WTC11 (cell line): Measurements from ENCODE around the gene METTL25B. TPM values are rescaled to one million over a fixed set of nuclear protein-coding genes. Genes with fewer than 3 reads are reported as not detected.

Experiments
- ATAC-seq: fragments of 200-7000 bp; cut with Tn5 transposase; 2 replicates; pipeline ENCODE4 v1.10.0; 2021; ENCODE audit warnings: mild to moderate bottlenecking, moderate library complexity
- CTCF ChIA-PET: fragments of 300-600 bp; sonication (Branson Sonifier 250); formaldehyde crosslinking; loops from one replicate; lab custom pipeline; 2021; ENCODE audit warnings: antibody characterized with exemption; lab: Charles Lee
- POLR2A ChIA-PET: fragments of 350-600 bp; sonication (Branson Sonifier 250); formaldehyde crosslinking; loops from one replicate; lab custom pipeline; 2021; ENCODE audit warnings: antibody characterized with exemption; lab: Charles Lee
- DNase-seq: peaks from one replicate; pipeline ENCODE4 v3.0.0; 2021; ENCODE audit warnings: low spot score
- H3K27ac Mint-ChIP-seq: 2 replicates; pipeline ENCODE4 v1.8.0; 2021; ENCODE audit warnings: mixed read lengths
- H3K27me3 Mint-ChIP-seq: 2 replicates; pipeline ENCODE4 v1.8.0; 2021; ENCODE audit warnings: low read depth, mild to moderate bottlenecking, moderate library complexity, mixed read lengths
- H3K36me3 Mint-ChIP-seq: 2 replicates; pipeline ENCODE4 v1.8.0; 2021; ENCODE audit warnings: mixed read lengths
- H3K4me1 Mint-ChIP-seq: 2 replicates; pipeline ENCODE4 v1.8.0; 2022; ENCODE audit warnings: mixed read lengths
- H3K4me3 Mint-ChIP-seq: 2 replicates; pipeline ENCODE4 v1.8.0; 2021; ENCODE audit warnings: mild to moderate bottlenecking, moderate library complexity, mixed read lengths
- H3K9me3 Mint-ChIP-seq: 2 replicates; pipeline ENCODE4 v1.8.0; 2021; ENCODE audit warnings: mixed read lengths
- CBFB ChIP-seq: sonication (generic); formaldehyde crosslinking; IDR thresholded peaks from 2 replicates; pipeline ENCODE4 v1.8.1; 2022; ENCODE audit warnings: mild to moderate bottlenecking, low read depth, missing genetic modification reagents
- HMGXB4 ChIP-seq: sonication (generic); formaldehyde crosslinking; IDR thresholded peaks from 2 replicates; pipeline ENCODE4 v1.8.1; 2023; ENCODE audit warnings: mild to moderate bottlenecking, moderate library complexity, missing genetic modification reagents
- KAT7 ChIP-seq: sonication (generic); formaldehyde crosslinking; IDR thresholded peaks from 2 replicates; pipeline ENCODE4 v1.8.1; 2023; ENCODE audit warnings: missing genetic modification reagents, mild to moderate bottlenecking, borderline replicate concordance
- SP1 ChIP-seq: sonication (generic); formaldehyde crosslinking; conservative IDR thresholded peaks from 2 replicates; pipeline ENCODE4 v1.8.1; 2022; ENCODE audit warnings: missing genetic modification reagents
- TEAD1 ChIP-seq: sonication (generic); formaldehyde crosslinking; IDR thresholded peaks from 2 replicates; pipeline ENCODE4 v1.8.0; 2022; ENCODE audit warnings: mild to moderate bottlenecking, missing genetic modification reagents
- TEAD4 ChIP-seq: sonication (generic); formaldehyde crosslinking; IDR thresholded peaks from 2 replicates; pipeline ENCODE4 v1.8.0; 2022; ENCODE audit warnings: mild to moderate bottlenecking, missing genetic modification reagents
- ZNF138 ChIP-seq: sonication (generic); formaldehyde crosslinking; conservative IDR thresholded peaks from 2 replicates; pipeline ENCODE4 v1.8.1; 2022; ENCODE audit warnings: mild to moderate bottlenecking, moderate library complexity, missing genetic modification reagents
- ZNF263 ChIP-seq: sonication (generic); formaldehyde crosslinking; IDR thresholded peaks from 2 replicates; pipeline ENCODE4 v1.8.1; 2022; ENCODE audit warnings: low read depth, mild to moderate bottlenecking, moderate library complexity, missing genetic modification reagents
- total RNA-seq: library from RNA; stranded (reverse); gene quantifications from 3 replicates; pipeline ENCODE4 v1.2.3, GENCODE V29; 2021
- TF ChIP-seq, protein P1 (sequence below): sonication (generic); formaldehyde crosslinking; IDR thresholded peaks from 2 replicates; pipeline ENCODE4 v1.8.0; 2023; ENCODE audit warnings: missing genetic modification reagents, mild to moderate bottlenecking, borderline replicate concordance
- TF ChIP-seq, protein P2 (sequence below): sonication (generic); formaldehyde crosslinking; IDR thresholded peaks from 2 replicates; pipeline ENCODE4 v1.8.0; 2022; ENCODE audit warnings: missing genetic modification reagents
- TF ChIP-seq, protein P3 (sequence below): sonication (generic); formaldehyde crosslinking; IDR thresholded peaks from 2 replicates; pipeline ENCODE4 v1.8.1; 2023; ENCODE audit warnings: mild to moderate bottlenecking, missing genetic modification reagents, moderate library complexity
- TF ChIP-seq, protein P4 (sequence below): sonication (generic); formaldehyde crosslinking; IDR thresholded peaks from 2 replicates; pipeline ENCODE4 v1.8.0; 2022; ENCODE audit warnings: mild to moderate bottlenecking, missing genetic modification reagents

The METTL25B gene
- total RNA-seq, 1 experiment from 2014 or later, result 32.0 TPM

DNA sequence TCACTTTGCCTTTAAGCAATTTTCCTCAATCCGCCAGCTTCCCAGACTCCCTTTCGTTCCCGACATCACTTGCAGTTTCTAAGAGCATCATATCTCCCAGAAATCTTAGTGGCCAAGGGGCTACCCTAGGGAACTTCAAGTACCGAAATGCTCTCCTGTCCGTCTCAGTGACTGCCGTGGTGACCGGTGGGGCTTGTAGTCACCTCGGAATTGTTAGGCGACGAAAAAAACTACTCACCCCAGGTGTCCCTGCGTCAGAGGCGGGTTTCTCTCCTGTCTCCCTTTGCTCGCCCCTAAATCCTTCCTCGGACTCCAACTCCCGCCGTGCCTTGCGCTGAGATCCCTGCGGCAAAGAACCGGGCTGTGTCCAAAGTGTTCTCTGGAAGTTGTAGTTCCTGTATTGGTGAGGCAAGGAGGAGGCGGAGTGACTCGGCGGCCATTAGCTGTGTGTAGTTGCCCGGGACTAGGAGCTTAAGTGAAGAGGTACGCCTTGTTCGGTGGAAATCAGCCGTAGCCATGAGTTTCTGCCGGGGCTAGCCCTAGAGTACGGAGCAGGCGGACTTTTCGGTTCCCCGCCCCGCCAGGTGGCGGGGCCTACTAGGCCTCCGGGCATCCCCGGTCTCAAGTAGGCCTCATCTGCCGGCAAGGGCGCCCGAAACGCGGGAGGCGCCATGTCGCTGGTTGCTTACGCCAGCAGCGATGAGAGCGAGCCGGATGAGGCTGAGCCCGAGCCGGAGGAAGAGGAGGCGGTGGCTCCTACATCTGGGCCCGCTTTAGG is 39.0 kb downstream of the METTL25B start, which contains the start of gene PRCC (continued):
- TF ChIP-seq HMGXB4 (peak; percentile 84), CBFB (CRISPR knock-in tag) (no peak), SP1 (CRISPR knock-in tag) (peak; percentile 82), ZNF263 (CRISPR knock-in tag) (no peak), TEAD4 (CRISPR knock-in tag) (peak; percentile 57; the same call in 1 of the 2 replicates)
- TF ChIP-seq, protein P1, sequence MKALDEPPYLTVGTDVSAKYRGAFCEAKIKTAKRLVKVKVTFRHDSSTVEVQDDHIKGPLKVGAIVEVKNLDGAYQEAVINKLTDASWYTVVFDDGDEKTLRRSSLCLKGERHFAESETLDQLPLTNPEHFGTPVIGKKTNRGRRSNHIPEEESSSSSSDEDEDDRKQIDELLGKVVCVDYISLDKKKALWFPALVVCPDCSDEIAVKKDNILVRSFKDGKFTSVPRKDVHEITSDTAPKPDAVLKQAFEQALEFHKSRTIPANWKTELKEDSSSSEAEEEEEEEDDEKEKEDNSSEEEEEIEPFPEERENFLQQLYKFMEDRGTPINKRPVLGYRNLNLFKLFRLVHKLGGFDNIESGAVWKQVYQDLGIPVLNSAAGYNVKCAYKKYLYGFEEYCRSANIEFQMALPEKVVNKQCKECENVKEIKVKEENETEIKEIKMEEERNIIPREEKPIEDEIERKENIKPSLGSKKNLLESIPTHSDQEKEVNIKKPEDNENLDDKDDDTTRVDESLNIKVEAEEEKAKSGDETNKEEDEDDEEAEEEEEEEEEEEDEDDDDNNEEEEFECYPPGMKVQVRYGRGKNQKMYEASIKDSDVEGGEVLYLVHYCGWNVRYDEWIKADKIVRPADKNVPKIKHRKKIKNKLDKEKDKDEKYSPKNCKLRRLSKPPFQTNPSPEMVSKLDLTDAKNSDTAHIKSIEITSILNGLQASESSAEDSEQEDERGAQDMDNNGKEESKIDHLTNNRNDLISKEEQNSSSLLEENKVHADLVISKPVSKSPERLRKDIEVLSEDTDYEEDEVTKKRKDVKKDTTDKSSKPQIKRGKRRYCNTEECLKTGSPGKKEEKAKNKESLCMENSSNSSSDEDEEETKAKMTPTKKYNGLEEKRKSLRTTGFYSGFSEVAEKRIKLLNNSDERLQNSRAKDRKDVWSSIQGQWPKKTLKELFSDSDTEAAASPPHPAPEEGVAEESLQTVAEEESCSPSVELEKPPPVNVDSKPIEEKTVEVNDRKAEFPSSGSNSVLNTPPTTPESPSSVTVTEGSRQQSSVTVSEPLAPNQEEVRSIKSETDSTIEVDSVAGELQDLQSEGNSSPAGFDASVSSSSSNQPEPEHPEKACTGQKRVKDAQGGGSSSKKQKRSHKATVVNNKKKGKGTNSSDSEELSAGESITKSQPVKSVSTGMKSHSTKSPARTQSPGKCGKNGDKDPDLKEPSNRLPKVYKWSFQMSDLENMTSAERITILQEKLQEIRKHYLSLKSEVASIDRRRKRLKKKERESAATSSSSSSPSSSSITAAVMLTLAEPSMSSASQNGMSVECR, result no peak; the same call in 1 of the 2 replicates
- TF ChIP-seq, protein P2, sequence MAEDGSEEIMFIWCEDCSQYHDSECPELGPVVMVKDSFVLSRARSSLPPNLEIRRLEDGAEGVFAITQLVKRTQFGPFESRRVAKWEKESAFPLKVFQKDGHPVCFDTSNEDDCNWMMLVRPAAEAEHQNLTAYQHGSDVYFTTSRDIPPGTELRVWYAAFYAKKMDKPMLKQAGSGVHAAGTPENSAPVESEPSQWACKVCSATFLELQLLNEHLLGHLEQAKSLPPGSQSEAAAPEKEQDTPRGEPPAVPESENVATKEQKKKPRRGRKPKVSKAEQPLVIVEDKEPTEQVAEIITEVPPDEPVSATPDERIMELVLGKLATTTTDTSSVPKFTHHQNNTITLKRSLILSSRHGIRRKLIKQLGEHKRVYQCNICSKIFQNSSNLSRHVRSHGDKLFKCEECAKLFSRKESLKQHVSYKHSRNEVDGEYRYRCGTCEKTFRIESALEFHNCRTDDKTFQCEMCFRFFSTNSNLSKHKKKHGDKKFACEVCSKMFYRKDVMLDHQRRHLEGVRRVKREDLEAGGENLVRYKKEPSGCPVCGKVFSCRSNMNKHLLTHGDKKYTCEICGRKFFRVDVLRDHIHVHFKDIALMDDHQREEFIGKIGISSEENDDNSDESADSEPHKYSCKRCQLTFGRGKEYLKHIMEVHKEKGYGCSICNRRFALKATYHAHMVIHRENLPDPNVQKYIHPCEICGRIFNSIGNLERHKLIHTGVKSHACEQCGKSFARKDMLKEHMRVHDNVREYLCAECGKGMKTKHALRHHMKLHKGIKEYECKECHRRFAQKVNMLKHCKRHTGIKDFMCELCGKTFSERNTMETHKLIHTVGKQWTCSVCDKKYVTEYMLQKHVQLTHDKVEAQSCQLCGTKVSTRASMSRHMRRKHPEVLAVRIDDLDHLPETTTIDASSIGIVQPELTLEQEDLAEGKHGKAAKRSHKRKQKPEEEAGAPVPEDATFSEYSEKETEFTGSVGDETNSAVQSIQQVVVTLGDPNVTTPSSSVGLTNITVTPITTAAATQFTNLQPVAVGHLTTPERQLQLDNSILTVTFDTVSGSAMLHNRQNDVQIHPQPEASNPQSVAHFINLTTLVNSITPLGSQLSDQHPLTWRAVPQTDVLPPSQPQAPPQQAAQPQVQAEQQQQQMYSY (CRISPR knock-in tag), result no peak
- TF ChIP-seq, protein P3, sequence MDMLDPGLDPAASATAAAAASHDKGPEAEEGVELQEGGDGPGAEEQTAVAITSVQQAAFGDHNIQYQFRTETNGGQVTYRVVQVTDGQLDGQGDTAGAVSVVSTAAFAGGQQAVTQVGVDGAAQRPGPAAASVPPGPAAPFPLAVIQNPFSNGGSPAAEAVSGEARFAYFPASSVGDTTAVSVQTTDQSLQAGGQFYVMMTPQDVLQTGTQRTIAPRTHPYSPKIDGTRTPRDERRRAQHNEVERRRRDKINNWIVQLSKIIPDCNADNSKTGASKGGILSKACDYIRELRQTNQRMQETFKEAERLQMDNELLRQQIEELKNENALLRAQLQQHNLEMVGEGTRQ (CRISPR knock-in tag), result no peak

DNA sequence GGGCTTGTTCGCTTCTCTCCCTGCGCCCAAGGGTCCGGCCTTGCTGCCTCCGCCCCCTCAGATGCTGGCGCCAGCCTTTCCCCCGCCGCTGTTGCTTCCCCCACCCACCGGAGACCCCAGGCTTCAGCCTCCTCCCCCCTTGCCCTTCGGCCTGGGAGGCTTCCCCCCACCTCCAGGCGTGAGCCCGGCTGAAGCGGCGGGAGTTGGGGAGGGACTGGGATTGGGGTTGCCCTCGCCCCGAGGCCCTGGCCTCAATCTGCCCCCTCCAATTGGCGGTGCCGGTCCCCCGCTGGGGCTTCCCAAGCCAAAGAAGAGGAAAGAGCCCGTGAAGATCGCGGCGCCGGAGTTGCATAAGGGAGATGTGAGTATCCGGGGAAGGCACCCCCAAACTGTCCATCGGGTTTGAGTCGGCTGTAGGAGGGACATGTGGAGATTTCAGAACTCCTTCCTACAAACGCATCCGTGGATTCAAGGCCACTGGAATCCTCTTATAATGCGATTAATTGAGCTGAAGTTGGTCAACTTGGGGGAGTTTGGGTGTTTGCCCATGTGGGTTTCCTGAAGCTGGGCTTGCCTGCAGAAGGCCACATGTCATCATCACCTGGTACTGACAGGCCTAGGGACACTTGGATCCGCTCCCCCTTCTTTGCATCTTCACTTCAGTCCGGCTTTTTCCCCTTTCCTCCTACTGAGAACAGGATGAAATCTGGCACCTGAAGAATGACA is 39.8 kb downstream of the METTL25B start:
- POLR2A ChIA-PET, result interaction anchor here (0.7 to 3.4 kb wide), 8 partner anchors 13 to 92 kb away, joined by 3 to 24 read pairs (median 4); partner anchors contain the start of genes HDGF, ISG20L2, METTL25B and MRPL24
- ATAC-seq (no peak), DNase-seq (peak; percentile 72)
- Mint-ChIP-seq H3K4me1 (peaks cover 34% of the 10 kb centered on the region), H3K9me3 (no peaks in the 10 kb centered on the region), H3K27ac (peak overlapping the region; percentile 28), H3K4me3 (no peak overlapping the region)
- CTCF ChIA-PET, result interaction anchor here (1.0 to 2.9 kb wide), 13 partner anchors 16 to 306 kb away, joined by 3 to 39 read pairs (median 6); partner anchors contain the start of genes ISG20L2, METTL25B, MRPL24 and NTRK1
- TF ChIP-seq KAT7, result 0 out of 2 replicates have a peak, but pooled peaks have one; percentile 27
- TF ChIP-seq, protein P4, sequence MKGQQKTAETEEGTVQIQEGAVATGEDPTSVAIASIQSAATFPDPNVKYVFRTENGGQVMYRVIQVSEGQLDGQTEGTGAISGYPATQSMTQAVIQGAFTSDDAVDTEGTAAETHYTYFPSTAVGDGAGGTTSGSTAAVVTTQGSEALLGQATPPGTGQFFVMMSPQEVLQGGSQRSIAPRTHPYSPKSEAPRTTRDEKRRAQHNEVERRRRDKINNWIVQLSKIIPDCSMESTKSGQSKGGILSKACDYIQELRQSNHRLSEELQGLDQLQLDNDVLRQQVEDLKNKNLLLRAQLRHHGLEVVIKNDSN (CRISPR knock-in tag), result no peak
- TF ChIP-seq ZNF138 (CRISPR knock-in tag), result no peak
- no peak for TF ChIP-seq TEAD1 (CRISPR knock-in tag)
- TF ChIP-seq, protein P2 (CRISPR knock-in tag), result peak; percentile 38
- TF ChIP-seq, all 79 proteins: peak for 2
- peaks cover 9% of the 10 kb centered on the region for H3K36me3 Mint-ChIP-seq
- no peaks in the 10 kb centered on the region for H3K27me3 Mint-ChIP-seq
